HG02943 (cell line): Measurements from ENCODE around the gene SLC22A14.
"Not testable (repeated sequence)": the region's sequence is repeated elsewhere in the genome, so short reads cannot be mapped to it uniquely, and the experiment has no call there.

Source experiments
- ATAC-seq: cut with Tn5 transposase; IDR thresholded peaks from one replicate; pipeline ENCODE4 v1.9.1; 2021; ENCODE audit warnings: mild to moderate bottlenecking, low read depth, moderate library complexity; ENCODE audit not compliant: unreplicated experiment

SLC22A14 gene

GRCh38 chr3:38270606-38271005 is 11.5 kb upstream of the SLC22A14 start:
- no peak for ATAC-seq

DNA sequence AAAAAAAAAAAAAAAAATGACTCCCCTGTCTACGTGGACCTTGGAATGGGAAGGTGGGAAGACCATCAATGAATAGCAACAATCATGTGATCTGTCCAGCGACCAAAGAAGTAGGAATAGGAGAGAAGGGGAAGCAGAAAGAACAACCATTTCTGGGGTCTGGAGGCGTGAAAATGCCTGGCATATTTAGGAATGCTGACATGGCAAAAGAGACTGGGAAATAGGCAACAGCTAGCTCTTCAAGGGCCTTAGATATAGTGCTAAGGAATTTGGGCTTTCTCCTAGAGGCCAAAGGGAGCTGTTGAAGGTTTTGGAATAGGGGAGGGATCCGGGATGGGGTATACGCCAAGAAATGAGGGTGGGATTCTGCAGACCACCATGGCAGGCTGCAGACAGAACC is 10.5 kb upstream of the SLC22A14 start:
- ATAC-seq, result no peak

GRCh38 chr3:38274864-38275649 is 7.0 kb upstream of the SLC22A14 start:
- ATAC-seq, result no peak

DNA sequence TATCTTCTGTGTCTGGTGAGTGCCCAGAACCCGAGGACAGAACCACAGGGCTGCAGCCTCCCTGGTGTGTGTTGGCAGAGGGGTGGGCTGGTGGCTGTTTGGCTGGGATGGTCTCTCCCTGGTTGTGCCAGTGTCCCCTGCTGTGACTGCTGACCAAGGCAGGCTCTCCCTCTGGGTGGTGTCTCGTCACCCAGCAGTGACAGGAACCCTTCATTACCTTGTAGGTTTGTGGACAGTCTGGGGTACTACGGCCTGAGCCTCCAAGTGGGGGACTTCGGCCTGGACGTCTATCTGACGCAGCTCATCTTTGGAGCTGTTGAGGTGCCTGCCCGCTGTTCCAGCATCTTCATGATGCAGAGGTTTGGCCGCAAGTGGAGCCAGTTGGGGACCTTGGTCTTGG is 6.4 kb upstream of the SLC22A14 start:
- ATAC-seq, result no peak

GRCh38 chr3:38276081-38276916 is 5.8 kb upstream of the SLC22A14 start:
- ATAC-seq, result no peak

DNA sequence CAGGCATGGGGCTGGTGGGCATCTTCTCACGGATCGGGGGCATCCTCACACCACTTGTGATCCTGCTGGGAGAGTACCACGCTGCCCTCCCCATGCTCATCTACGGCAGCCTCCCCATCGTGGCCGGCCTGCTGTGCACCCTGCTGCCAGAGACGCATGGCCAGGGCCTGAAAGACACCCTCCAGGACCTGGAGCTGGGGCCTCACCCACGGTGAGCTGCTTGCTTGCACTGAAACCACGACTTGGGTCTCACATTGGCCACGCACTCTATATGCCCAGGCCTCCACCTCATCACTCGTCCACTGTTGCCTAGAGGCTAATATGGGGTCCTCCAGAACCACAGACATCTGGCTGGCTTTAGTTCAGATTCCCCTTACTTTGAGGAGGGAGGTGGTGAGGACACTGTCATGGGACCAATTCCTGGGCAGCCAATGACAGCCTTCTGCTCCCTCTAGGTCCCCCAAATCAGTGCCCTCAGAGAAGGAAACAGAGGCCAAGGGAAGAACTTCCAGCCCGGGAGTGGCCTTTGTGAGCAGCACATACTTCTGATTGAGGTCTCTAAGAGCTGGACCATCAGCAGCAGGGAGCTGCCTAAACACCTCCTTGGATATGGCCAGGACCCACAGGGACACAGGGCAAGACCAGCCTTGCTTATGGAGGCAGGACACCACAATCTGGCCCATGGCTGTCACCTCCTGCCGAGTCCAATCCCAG is 5.0 kb upstream of the SLC22A14 start:
- ATAC-seq, result no peak

DNA sequence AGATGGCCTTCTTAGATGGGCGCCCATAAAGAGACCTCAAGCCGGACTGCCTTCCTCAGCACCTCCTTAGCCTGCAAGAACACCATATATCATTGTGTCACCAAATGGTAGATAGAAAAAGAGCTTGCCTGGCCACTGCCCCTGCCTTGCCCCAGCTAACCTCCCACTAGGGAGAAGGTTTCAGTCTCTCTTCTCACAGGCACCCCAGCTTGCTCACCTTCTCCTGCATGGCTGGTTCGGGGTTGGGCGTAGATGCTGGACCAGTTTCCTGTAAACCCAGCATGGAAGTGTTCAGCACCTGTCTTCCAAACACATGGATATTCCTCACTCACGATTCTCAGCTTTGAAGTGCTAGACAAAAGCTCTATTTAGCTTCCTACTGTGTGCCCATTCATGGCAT is 3.3 kb upstream of the SLC22A14 start:
- no peak for ATAC-seq

DNA sequence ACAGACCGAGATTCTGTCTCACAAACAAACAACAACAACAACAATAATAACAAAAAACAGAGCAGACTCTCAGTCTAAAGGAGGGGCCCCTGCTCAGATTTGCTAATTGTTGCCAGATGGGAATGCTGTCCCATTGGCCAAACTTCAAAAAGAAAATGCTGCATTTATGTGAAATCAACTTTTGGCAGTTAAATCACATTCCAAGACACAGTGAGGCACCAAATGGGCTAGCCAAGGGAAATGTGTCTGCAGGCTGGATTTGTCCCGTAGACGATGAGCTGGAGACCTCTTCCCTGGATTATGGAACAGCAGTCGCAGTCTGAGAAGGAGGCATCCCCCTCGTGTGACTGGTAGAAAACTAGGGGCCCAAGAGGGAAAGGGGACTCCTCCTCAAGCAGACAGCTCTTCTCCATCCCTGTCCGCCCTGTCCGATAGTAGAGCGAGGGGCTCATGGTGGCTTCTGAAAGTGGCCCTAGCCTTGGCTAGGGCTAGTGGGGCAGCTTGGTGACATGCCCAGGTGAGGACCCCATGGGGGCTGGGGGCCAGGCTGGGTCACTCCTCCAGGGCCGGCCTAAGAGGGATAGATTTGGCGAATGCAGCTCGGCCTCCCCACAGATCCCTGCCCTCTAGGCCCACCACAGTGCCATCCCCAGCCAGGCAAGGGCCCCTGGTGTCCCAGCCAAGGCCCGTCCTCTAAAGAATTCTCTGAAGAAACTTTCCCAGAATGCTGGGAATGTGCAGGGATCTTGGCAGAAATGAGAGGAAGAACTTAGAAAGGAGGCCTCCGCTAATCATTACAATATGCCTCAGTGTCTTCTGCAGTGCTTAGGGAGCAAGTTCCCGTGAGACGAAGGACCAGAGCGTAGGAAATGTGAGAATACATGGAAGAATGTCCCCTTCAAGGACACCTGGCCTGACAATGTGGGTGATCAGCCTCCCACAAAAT is 2.0 kb downstream of the SLC22A14 start:
- no peak for ATAC-seq

DNA sequence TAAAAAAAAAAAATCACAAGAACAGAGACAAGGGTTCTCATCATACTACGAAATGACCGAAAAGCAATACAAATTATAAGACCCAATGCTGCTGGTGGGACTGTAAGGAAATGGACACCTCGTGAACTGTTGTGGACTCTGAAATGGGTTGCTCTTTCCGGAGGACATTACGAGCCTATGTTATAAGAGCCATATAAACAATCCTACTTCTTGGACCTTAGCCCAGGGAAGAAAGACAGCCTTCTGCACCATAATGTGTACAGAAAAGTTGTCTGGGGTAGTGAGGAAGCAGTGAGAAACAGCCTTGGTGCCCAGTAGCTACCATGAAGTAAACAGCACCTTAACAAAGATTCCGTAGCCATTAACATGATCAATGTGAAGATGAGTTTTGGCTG is 2.7 kb downstream of the SLC22A14 start:
- no peak for ATAC-seq

DNA sequence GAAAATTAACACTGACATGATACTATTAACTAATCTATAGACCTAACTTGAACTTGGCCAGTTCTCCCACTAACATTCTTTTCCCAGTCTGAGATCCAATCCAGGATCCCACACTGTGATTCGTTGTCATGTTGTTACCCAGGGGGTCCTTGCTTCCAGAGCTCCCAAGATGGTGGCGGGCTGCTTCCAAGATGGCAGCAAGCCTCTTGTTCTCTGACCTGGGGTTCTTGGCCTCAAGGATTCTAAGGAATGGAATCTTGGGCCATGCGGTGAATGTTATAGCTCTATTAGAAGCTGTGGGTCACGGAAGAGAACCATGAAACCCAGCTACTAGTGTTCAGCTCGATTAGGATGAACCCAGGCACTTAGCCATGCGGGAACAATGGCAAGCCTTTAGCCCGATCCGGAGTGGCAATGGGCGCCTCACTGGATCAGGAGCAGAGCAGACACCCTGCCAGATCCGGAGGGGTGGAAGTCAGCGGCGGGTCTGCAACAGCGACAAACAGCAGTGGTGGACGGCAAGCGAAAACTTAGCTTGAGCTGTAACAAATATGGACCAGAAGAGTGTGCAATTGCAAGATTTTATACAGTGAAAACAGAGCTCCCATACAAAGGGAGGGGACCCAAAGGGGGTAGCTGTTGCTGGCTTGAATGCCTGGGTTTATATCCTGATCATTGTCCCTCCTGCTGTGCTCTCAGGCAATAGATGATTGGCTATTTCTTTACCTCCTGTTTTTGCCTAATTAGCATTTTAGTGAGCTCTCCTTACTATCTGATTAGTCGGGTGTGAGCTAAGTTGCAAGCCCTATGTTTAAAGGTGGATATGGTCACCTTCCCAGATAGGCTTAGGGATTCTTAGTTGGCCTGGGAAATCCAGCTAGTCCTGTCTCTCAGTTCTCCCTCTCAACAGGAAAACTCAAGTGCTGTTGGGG is 7.5 kb downstream of the SLC22A14 start:
- not testable (repeated sequence) for ATAC-seq

GRCh38 chr3:38297053-38297452 is 15.0 kb downstream of the SLC22A14 start:
- ATAC-seq, result not testable (repeated sequence)

GRCh38 chr3:38297537-38297936 is 15.4 kb downstream of the SLC22A14 start:
- ATAC-seq, result no peak

DNA sequence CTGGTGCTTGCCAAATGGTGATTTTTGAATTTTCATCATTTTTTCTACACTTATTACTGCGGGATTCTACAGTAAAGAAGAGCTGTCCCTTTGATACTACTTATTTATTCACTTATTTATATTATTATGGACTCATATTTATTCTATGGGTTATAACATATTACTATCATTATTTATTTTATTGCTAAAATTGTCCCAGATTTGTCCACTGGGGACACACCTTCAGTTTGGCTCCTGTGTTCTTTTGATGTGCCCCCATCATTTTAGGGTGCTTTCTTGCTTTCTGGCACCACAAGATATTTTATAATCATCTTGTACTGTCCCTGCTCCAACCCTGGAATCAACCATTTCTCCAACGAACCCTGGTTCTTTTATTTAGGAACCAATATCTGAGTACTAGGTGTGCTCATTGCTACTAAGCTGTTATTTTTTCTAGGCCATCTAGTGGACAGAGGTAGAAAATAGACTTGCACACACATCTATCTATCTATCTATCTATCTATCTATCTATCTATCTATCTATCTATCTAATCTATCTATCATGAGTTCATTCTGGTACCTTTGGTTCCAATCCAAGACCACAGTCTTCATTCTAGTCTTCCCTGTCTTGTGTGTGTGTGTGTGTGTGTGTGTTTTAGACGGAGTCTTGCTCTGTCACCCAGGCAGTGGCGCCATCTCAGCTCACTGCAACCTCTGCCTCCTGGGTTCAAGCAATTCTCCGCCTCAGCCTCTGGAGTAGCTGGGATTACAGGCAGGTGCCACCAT is 16.0 kb downstream of the SLC22A14 start:
- ATAC-seq, result no peak

DNA sequence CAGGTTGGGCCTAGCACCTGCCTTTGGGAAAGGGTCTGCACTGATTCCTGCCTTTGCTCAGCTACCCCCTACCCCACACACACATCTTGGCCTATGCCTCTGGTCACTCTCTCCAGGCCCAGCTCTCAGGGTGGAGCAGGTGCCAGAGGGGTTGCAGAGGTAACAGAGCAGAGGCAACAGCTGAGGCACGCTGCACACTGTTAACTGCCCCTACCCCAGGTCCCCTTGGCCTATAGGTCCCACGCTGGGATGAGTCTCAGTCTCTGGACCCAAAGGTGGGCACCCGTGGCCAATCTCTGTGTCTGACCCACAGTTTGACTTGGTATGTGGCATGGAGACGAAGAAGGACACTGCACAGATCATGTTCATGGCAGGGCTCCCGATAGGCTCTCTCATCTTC is 24.8 kb downstream of the SLC22A14 start:
- ATAC-seq, result no peak

GRCh38 chr3:38307599-38307998 is 25.5 kb downstream of the SLC22A14 start:
- no peak for ATAC-seq

- no peak for ATAC-seq
Observed at GRCh38 chr3:38308456-38308855, 26.4 kb downstream of the SLC22A14 start.

- no peak for ATAC-seq
Observed at GRCh38 chr3:38311476-38311875, 29.4 kb downstream of the SLC22A14 start.

DNA sequence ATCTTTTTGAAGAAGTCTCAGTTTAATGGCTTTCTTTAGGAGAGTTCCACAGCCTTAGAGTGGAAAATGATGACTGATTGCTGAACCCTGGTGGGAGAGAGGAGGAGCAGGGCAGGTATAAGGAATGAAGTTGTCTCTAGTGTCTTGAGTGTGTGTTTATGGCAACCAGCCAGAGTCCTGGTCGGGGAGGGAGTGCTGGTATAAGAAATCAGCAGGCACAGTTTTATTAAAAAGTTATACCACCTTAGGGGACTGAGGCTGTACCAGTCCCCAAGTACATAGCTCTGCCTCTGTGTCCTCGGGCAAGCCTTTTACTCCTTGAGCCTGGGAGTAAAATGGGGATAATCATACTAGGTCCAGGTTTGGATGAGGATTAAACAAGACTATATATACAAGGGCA is 29.8 kb downstream of the SLC22A14 start:
- no peak for ATAC-seq
